LNCAP (cell line): ENCODE data around the gene TRMT6.

Experiments used
- TF ChIP-seq, protein P1 (sequence below): fragments of 450-650 bp; IDR thresholded peaks from 2 replicates; pipeline ENCODE4 v1.5.1; 2017; ENCODE audit warnings: mild to moderate bottlenecking

Gene TRMT6

DNA sequence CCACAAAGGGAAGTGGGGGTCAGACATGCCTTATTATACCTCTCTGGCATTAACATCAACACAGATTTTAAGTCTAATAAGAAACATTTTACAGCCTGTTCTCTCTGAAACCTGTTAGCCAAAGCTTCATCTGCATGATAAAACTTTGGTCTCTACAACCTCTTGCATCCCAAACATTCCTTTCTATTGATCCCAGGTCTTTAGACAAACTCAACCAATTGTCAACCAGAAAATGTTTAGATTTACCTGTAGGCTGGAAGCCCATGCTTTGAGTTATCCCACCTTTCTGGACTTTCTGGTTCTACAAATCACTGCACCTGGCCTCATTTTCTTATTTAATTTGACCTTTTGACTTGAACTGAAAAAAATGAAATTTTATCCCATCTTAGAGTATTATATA is 20.9 kb upstream of the TRMT6 start:
- TF ChIP-seq, protein P1, sequence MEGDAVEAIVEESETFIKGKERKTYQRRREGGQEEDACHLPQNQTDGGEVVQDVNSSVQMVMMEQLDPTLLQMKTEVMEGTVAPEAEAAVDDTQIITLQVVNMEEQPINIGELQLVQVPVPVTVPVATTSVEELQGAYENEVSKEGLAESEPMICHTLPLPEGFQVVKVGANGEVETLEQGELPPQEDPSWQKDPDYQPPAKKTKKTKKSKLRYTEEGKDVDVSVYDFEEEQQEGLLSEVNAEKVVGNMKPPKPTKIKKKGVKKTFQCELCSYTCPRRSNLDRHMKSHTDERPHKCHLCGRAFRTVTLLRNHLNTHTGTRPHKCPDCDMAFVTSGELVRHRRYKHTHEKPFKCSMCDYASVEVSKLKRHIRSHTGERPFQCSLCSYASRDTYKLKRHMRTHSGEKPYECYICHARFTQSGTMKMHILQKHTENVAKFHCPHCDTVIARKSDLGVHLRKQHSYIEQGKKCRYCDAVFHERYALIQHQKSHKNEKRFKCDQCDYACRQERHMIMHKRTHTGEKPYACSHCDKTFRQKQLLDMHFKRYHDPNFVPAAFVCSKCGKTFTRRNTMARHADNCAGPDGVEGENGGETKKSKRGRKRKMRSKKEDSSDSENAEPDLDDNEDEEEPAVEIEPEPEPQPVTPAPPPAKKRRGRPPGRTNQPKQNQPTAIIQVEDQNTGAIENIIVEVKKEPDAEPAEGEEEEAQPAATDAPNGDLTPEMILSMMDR, result no peak

DNA sequence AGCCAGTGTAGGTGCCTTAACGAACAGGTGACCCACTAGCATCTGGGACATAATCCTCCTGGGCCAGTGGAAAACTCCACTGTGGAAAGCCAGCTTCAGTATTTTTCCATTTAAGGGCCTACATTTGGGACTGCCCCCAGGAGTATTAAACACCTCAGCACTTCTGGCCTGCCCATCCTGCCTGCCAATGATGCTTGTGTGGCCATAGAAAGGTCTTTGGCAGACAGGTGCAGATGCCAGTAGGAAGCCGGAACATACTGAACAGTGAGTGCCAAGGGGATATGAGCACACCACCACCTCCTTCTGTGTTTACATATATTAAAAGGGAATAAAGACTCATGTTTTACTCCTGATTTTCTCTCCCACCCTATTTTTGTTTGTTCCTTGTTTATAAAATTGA is 20.0 kb upstream of the TRMT6 start:
- TF ChIP-seq, protein P1, result no peak

DNA sequence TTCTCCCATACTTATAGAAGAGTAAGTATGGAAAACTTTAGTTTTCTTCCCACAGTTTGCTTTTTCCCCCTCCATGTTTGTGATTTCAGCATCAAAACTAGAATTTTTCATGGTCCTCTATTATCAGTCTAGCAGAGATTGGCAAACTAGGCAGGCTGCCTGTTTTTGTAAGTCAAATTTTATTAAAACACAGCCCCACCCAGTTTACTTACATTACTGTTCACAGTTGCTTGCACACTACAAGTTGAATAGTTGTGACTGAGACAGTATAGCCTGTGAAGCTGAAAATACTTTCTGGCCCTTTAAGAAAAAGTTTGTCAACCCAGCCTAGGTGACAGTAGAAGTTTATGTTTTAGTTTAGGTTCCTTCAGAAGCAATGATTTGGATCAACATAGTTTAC is 19.6 kb upstream of the TRMT6 start:
- TF ChIP-seq, protein P1, result no peak

DNA sequence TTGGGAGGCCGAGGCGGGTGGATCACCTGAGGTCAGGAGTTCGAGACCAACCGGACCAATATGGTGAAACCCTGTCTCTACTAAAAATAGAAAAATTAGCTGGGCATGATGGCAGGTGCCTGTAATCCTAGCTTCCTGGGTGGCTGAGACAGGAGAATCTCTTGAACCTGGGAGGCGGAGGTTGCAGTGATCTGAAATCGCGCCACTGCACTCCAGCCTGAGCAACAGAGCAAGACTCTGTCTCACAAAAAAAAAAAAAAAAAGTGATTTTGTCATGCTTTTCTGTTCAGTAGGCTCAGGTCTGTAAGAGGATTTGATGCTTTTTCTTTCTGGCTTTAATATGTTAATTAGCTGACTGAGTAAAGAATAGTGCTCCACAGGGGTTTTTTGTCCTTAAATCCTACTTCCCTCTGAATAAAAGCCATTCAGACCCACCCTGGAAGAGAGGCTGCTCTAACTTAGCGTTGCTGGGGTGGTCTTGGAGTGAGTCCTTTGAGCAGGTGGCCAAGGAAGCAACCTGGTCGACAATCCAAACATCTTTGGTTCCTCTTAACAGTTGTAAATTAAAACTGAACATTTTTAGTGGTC is 19.1 kb upstream of the TRMT6 start:
- TF ChIP-seq, protein P1, result no peak

DNA sequence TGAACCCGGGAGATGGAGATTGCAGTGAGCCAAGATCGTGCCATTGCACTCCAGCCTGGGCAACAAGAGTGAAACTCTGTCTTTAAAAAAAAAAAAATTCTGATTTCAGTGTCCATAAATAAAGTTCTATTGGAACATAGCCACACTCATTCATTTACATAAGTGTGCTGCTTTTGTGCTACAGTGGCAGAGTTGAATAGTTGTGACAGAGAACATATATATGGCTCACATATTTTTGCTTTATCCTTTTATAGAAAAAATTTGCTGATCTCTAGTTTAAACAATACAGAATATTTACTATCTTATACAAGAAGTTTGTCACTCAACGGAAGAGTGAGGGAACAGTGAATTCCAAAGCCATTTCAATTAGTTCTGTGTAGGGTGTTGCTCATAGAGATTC is 18.1 kb upstream of the TRMT6 start:
- TF ChIP-seq, protein P1, result no peak

DNA sequence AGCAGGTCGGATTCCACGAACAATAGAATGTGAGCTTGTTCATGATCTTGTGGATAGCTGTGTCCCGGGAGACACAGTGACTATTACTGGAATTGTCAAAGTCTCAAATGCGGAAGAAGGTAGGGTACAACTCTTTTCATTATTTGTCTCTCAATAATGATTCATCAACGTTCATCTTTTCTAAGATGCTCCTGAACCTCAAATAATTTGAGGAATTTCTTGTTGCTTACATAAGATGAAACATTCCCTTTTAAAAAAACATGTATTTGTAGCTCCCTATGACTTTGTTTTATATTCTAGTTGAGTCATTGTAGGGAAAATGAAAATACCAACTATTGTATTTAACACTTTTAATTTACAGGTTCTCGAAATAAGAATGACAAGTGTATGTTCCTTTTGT is 17.1 kb upstream of the TRMT6 start:
- TF ChIP-seq, protein P1, result no peak

DNA sequence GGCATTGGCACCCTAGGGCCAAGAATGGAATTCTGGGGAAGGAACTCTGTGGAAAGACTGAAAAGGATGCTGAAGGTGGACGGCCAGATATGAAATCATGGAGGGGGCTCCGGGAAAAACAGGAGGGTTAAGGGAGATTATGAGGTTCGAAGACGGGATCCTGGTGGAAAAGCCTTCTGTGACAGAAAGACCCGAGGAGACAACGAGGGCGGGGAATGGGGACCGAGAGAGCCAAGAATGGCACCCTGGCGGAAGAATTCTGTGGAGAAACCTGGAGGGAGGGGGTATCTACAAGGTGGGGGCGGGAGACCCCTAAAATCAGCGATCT is 426 bp downstream of the TRMT6 start:
- TF ChIP-seq, protein P1, result no peak

DNA sequence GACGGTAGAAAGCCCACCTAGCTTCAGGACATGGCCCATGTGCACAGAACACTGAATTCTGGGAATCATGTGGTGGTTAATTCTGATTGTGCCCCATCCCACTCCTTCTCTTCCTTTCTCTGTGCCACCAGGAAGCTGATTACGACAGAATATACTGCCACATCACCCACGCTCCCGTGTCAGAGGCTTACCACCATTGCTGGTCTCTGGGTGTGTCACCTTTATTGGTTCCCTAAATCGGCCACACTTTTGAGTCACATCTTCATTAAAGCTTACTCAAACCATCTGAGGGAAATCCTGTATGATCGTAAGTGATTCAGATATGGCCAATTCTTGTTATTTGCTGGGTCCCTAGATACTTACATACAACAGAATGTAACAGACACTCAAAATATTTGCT is 3.1 kb downstream of the TRMT6 start:
- TF ChIP-seq, protein P1, result no peak
